T-helper 1 cell treated with Interleukin-12 subunit alpha and Interleukin-12 subunit beta and Interleukin-4 antibody, amounts not matched to agents 30 μg/mL and 1 μg/mL, for 36 hours (primary cell): ENCODE results near the gene NOP10.
"Not testable (repeated sequence)": the region's sequence is repeated elsewhere in the genome, so short reads cannot be mapped to it uniquely, and the experiment has no call there.

Experiments used
- H3K27ac Mint-ChIP-seq: one replicate; pipeline ENCODE4 v1.8.0; 2021; ENCODE audit warnings: mild to moderate bottlenecking, mixed read lengths
- H3K27me3 Mint-ChIP-seq: one replicate; pipeline ENCODE4 v1.8.0; 2021; ENCODE audit warnings: low read depth, mixed read lengths
- H3K36me3 Mint-ChIP-seq: one replicate; pipeline ENCODE4 v1.8.0; 2021; ENCODE audit warnings: low read depth, mixed read lengths
- H3K4me1 Mint-ChIP-seq: one replicate; pipeline ENCODE4 v1.8.0; 2021; ENCODE audit warnings: low read depth, mixed read lengths
- H3K4me3 Mint-ChIP-seq: one replicate; pipeline ENCODE4 v1.8.0; 2021; ENCODE audit warnings: mild to moderate bottlenecking, moderate library complexity, mixed read lengths
- H3K9me3 Mint-ChIP-seq: one replicate; pipeline ENCODE4 v1.8.0; 2021; ENCODE audit warnings: mixed read lengths

NOP10 gene

GRCh38 chr15:34342737-34343575 lies at the start of gene NOP10, which contains the start of gene NUTM1:
NOP10 (minus strand) TSS chr15:34343136; CDS start chr15:34343073, 63 bp downstream.
NUTM1 (plus strand) TSS chr15:34343315; CDS start chr15:34343697, 382 bp downstream.
- Mint-ChIP-seq H3K27me3 (no peaks in the 10 kb centered on the region), H3K4me1 (peaks cover 19% of the 10 kb centered on the region), H3K27ac (peak within 1 kb of the TSS; percentile 83), H3K4me3 (no peak within 1 kb of the TSS), H3K36me3 (peaks cover 27% of the 10 kb centered on the region), H3K9me3 (no peaks in the 10 kb centered on the region)

DNA sequence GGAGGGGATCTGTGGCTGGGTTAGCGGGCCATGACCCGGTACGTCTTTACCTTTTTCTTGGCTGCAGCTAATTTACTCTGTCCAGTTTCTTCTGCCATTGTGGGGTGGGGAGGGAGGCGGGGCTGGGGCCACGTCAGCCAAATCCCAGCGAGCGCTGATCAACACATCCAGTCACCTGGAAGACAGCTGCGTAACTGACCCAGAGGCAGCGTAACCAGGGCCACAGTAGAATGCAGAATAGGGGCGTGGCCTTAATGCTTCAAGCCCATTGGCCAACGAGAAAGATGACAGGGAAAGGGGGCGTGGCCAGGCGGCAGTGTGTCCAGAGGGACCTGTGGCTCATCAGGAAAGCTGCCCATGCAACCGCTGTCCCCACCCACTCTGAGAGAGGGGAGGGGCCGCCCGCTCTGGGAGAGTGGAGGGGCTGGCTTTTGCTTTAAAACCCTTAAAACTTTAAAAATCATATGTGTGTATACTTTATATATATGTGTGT lies 46.7 kb upstream of the NOP10 start:
- H3K4me3 Mint-ChIP-seq, H3K9me3 Mint-ChIP-seq, H3K4me1 Mint-ChIP-seq, H3K27ac Mint-ChIP-seq, H3K27me3 Mint-ChIP-seq, H3K36me3 Mint-ChIP-seq: not testable (repeated sequence)

GRCh38 chr15:34381829-34382521 lies 39.0 kb upstream of the NOP10 start:
- H3K4me1 Mint-ChIP-seq, H3K27me3 Mint-ChIP-seq, H3K27ac Mint-ChIP-seq, H3K36me3 Mint-ChIP-seq, H3K9me3 Mint-ChIP-seq, H3K4me3 Mint-ChIP-seq: not testable (repeated sequence)

GRCh38 chr15:34380491-34380890 lies 37.6 kb upstream of the NOP10 start:
- H3K27ac Mint-ChIP-seq, H3K4me1 Mint-ChIP-seq, H3K4me3 Mint-ChIP-seq, H3K27me3 Mint-ChIP-seq, H3K36me3 Mint-ChIP-seq, H3K9me3 Mint-ChIP-seq: not testable (repeated sequence)

DNA sequence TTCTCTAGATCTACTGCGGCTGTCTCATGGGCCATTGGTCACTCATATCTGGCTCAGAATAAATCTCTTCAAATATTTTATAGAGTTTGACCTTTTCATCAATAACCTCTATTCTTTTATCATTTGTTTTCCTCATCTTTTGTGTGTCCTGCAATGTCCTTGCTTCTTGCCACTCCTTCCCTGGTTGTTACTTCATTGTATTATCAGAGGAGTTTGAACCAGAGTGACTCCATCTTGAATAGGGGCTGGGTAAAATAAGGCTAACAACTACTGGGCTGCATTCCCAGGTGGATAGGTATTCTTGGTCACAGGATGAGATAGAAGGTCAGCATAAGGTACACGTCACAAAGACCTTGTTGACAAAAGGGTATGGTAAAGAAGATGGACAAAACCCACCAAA lies 33.9 kb upstream of the NOP10 start:
- Mint-ChIP-seq H3K4me1 (no peaks in the 10 kb centered on the region), H3K27me3 (no peaks in the 10 kb centered on the region), H3K9me3 (no peaks in the 10 kb centered on the region), H3K4me3 (no peak overlapping the region), H3K27ac (no peak overlapping the region), H3K36me3 (peaks cover 3% of the 10 kb centered on the region)

DNA sequence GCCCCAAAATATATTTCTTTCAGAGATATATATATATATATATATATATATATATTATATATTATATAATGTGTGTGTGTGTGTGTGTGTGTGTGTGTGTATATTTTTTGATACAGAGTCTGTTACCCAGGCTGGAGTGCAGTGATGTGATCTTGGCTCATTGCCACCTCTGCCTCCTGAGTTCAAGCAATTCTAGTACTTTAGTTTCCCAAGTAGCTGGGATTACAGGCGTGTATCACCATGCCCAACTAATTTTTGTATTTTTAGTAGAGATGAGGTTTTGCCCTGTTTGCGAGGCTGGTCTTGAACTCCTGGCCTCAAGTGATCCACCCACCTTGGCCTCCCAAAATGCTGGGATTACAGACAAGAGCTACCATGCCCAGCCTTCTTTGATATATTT lies 32.6 kb upstream of the NOP10 start:
- H3K36me3 Mint-ChIP-seq, H3K4me3 Mint-ChIP-seq, H3K27ac Mint-ChIP-seq, H3K4me1 Mint-ChIP-seq, H3K9me3 Mint-ChIP-seq, H3K27me3 Mint-ChIP-seq: not testable (repeated sequence)

DNA sequence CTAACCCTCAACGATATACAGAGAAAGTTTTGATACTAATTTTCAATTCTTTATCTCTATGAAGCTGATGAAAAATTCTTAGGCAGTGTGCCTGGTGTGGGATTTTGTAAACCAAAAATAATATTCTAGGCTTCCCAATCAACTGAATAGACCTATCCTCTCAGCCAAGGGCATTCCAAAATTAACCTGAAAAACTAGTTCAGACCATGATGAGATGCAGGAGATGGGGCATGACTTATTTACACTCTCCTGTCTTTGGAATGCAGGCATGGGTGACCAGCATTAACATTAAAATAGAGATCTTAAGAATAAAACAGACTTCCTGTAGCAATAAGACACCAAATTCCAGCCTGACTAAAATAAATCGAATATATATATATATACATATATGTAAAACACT lies 31.9 kb upstream of the NOP10 start:
- Mint-ChIP-seq H3K9me3 (no peaks in the 10 kb centered on the region), H3K27me3 (no peaks in the 10 kb centered on the region), H3K4me3 (no peak overlapping the region), H3K36me3 (no peaks in the 10 kb centered on the region), H3K27ac (no peak overlapping the region), H3K4me1 (no peaks in the 10 kb centered on the region)

DNA sequence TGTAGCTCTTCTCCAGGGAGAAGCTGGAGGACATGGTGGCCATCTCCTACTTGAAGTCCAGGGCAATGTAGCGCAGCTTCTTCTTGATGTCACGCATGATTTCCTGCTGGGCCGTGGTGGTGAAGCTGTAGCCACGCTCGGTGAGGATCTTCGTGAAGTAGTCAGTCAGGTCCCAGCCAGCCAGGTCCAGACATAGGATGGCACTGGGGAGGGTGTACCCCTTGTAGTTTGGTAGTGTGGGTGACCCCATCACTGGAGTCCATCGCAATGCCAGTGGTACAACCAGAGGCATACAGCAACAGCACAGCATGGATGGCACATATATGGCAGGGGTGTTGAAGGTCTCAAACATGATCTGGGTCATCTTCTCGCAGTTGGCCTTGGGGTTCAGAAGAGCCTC lies 31.0 kb upstream of the NOP10 start:
- no peak overlapping the region for H3K27ac Mint-ChIP-seq
- no peaks in the 10 kb centered on the region for H3K27me3 Mint-ChIP-seq
- no peaks in the 10 kb centered on the region for H3K4me1 Mint-ChIP-seq
- H3K36me3 Mint-ChIP-seq: peaks cover 1% of the 10 kb centered on the region
- H3K4me3 Mint-ChIP-seq: no peak overlapping the region
- H3K9me3 Mint-ChIP-seq: no peaks in the 10 kb centered on the region

DNA sequence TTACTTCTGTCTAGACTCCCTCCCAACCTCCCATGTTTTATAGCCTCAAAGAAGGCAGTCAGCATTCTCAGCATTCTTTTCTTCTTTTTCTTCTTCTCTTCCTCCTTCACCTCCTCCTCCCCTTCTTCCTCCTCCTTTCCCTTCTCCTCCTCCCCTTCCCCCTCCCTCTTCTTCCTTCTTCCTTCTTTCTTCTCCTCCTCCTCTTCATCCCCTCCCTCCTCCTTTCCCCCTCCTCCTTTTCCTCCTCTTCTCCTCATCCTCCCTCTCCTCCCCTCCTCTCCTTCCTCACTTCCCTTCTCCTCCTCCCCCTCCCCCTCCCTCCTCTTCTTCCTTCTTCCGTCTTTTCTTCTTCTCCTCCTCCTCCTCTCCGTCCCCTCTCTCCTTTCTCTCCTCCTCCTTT lies 27.7 kb upstream of the NOP10 start:
- H3K4me3 Mint-ChIP-seq: no peak overlapping the region
- H3K4me1 Mint-ChIP-seq: peaks cover 11% of the 10 kb centered on the region
- H3K9me3 Mint-ChIP-seq: no peaks in the 10 kb centered on the region
- no peaks in the 10 kb centered on the region for H3K27me3 Mint-ChIP-seq
- H3K27ac Mint-ChIP-seq: no peak overlapping the region
- peaks cover 1% of the 10 kb centered on the region for H3K36me3 Mint-ChIP-seq

GRCh38 chr15:34370129-34370528 lies 27.2 kb upstream of the NOP10 start:
- Mint-ChIP-seq H3K4me3 (no peak overlapping the region), H3K9me3 (no peaks in the 10 kb centered on the region), H3K4me1 (peaks cover 15% of the 10 kb centered on the region), H3K36me3 (peaks cover 1% of the 10 kb centered on the region), H3K27me3 (no peaks in the 10 kb centered on the region), H3K27ac (no peak overlapping the region)

- Mint-ChIP-seq H3K36me3 (peaks cover 11% of the 10 kb centered on the region), H3K4me1 (peaks cover 25% of the 10 kb centered on the region), H3K9me3 (no peaks in the 10 kb centered on the region), H3K4me3 (peak within 1 kb of the TSS; percentile 99), H3K27ac (peak within 1 kb of the TSS; percentile 97), H3K27me3 (no peaks in the 10 kb centered on the region)
These were observed 24.5 kb upstream of the NOP10 start, which contains the start of gene LPCAT4 for GRCh38 chr15:34367101-34368081. LPCAT4 (minus strand) TSS chr15:34367196; CDS start chr15:34367100, 96 bp downstream.

GRCh38 chr15:34366271-34367065 lies 23.5 kb upstream of the NOP10 start:
- no peaks in the 10 kb centered on the region for H3K9me3 Mint-ChIP-seq

GRCh38 chr15:34365836-34366235 lies 22.9 kb upstream of the NOP10 start:
- Mint-ChIP-seq H3K9me3 (no peaks in the 10 kb centered on the region), H3K36me3 (peaks cover 20% of the 10 kb centered on the region), H3K4me1 (peaks cover 25% of the 10 kb centered on the region), H3K27ac (peak overlapping the region; percentile 60), H3K27me3 (no peaks in the 10 kb centered on the region), H3K4me3 (peak overlapping the region; percentile 99)

More at GRCh38 chr15:34366271-34367065, 23.5 kb upstream of the NOP10 start:
- Mint-ChIP-seq H3K36me3 (peaks cover 17% of the 10 kb centered on the region), H3K27ac (peak overlapping the region; percentile 91), H3K4me3 (peak overlapping the region; percentile 99), H3K4me1 (peaks cover 25% of the 10 kb centered on the region), H3K27me3 (no peaks in the 10 kb centered on the region)
